LNCAP (cell line): ENCODE data around the gene LTBP1.

ENCODE experiments used
- CTCF ChIP-seq: fragments of 450-650 bp; IDR thresholded peaks from 2 replicates; pipeline ENCODE4 v1.5.1; 2017; ENCODE audit warnings: mild to moderate bottlenecking

The LTBP1 gene

DNA sequence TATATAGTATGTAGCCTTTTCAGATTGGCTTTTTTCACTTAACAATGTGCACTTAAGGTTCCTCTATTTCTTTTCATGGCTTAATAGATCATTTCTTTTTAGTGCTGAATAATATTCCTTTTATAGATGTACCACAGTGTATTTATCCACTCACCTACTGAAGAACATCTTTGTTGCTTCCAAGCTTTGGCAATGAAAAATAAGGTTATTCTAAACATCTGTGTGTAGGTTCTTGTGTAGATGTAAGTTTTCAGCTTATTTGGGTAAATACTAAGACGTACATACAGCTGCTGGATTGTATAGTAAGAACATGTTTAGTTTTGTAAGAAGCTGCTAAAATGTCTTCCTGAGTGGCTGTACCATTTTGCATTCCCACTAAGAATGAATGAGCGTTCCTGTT, 461.4 kb downstream of the LTBP1 start:
- TF ChIP-seq CTCF, result no peak

DNA sequence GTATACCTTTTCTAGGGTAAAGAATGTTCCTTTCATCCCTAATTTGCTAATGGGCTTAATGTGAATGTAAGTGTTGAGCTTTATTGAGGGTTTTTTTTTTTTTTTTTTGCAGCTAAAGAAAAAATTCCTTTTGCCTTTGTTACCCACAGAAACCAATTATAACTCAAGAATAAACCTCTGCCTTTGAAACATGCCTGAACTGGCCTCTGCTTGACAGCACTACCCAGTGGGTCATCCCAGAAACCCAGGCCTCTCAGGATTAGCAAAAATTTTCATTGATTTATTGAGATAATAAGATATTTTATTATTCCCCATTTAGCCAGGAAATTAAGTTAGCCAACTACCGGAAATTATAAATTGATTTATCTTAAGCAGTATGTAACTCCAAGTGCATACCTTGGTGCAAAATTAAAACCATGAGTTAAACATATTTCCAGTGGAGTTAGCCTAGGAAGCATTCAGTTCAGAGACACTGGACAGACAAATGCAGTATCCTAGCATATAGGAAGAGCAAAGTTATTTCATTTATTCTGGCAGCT, 462.7 kb downstream of the LTBP1 start:
- TF ChIP-seq CTCF, result no peak

GRCh38 chr2:33411765-33412164, 465.0 kb downstream of the LTBP1 start:
- no peak for TF ChIP-seq CTCF

- no peak for TF ChIP-seq CTCF
Measured at GRCh38 chr2:33412920-33413319, 466.2 kb downstream of the LTBP1 start.

- TF ChIP-seq CTCF, result no peak
Measured at GRCh38 chr2:33419581-33420200, 472.9 kb downstream of the LTBP1 start.

DNA sequence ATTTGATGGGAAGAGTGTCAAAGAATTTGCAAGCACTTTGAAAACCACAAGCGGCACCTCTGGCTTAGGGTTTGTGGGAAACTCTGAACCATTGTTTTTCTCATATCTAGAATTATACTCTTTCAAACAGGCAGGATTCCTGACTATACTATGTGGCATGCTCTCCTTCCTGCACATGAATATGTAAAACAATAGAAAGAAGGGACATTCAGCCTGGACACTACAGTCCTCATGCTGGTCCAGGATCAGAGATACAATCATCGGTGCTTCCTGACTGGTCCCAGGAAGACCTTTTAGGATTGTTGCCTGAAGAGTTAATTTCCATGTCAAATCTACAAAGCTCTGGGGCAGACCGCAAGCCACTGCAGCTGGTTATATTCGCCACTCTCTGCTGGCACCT, 474.0 kb downstream of the LTBP1 start:
- TF ChIP-seq CTCF, result no peak

DNA sequence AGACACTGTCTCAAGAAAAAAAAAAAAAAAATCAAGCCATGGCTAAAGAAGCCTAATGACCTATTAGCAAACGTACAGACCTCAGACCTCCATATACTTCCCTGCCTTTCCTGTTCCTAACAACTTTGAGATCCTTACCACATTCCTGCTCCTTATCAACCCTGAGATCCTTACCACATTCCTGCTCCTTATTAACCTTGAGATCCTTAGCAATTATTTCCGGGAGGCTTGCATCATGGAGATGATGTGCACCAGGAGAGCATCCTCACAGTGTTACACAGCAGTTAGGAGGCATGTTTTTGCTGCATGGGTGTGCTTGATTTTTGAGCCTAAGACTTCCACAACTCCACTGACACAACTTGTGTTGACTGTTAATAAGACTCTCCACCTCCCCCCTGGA, 475.1 kb downstream of the LTBP1 start:
- TF ChIP-seq CTCF, result no peak

DNA sequence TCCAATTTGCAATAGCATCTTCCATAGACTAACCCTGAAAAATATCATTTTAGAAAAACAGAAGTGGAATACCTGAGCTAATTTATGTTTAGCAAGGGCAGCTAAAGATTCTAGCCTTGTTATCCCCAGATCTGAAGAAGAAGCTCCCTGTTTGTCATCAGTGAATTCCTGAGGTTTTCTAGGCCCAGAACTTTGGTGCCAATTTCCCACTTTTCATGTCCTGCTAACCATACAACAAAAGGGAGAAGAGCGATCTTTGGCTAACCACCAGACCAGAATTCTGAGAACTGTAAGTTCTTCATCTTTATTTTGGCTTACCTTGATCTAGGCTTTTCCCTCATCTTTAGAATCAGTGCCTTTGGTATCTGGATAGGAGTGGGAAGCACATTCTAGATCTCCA, 478.4 kb downstream of the LTBP1 start:
- no peak for TF ChIP-seq CTCF
